NCI-H82 treated with DMSO at 0.1 percent for 48 hours (cell line): Measurements from ENCODE around the gene EHMT1.
"Not testable (repeated sequence)": the region's sequence is repeated elsewhere in the genome, so short reads cannot be mapped to it uniquely, and the experiment has no call there.

Experiments used
- DNase-seq: peaks from one replicate; lab custom pipeline; 2025; ENCODE audit not compliant: unreplicated experiment; lab: John Stamatoyannopoulos, UW

EHMT1 gene

GRCh38 chr9:137590469-137591383, 28.1 kb upstream of the EHMT1 start, which contains the start of gene ZMYND19:
Gene ZMYND19, minus strand, starts transcription at chr9:137590512. Its CDS starts 249 bp downstream, at chr9:137590263.
- DNase-seq = peak; percentile 55

GRCh38 chr9:137592767-137593166, 26.0 kb upstream of the EHMT1 start:
- no peak for DNase-seq

GRCh38 chr9:137593176-137593575, 25.6 kb upstream of the EHMT1 start:
- DNase-seq = no peak

- not testable (repeated sequence) for DNase-seq
These were observed 22.2 kb upstream of the EHMT1 start for GRCh38 chr9:137596577-137596976.

GRCh38 chr9:137598943-137599342, 19.9 kb upstream of the EHMT1 start:
- no peak for DNase-seq

GRCh38 chr9:137602661-137603060, 16.1 kb upstream of the EHMT1 start:
- DNase-seq = peak; percentile 22

- DNase-seq = no peak
These were observed 14.9 kb upstream of the EHMT1 start for GRCh38 chr9:137603879-137604278.

- DNase-seq = no peak
These were observed 14.3 kb upstream of the EHMT1 start for GRCh38 chr9:137604345-137605086.

GRCh38 chr9:137605121-137606004, 13.4 kb upstream of the EHMT1 start, which contains the start of gene ARRDC1:
Gene ARRDC1, plus strand, starts transcription at chr9:137605686. Its CDS starts 32 bp downstream, at chr9:137605718.
- DNase-seq = peak; percentile 48

- DNase-seq = no peak
These were observed 12.7 kb upstream of the EHMT1 start for GRCh38 chr9:137606005-137606621.

GRCh38 chr9:137606734-137607138, 12.1 kb upstream of the EHMT1 start:
- DNase-seq = no peak

- DNase-seq = no peak
These were observed 11.5 kb upstream of the EHMT1 start for GRCh38 chr9:137607141-137607857.

- no peak for DNase-seq
These were observed 7.9 kb upstream of the EHMT1 start for GRCh38 chr9:137610944-137611343.

- no peak for DNase-seq
These were observed 6.9 kb upstream of the EHMT1 start for GRCh38 chr9:137611623-137612609.

- DNase-seq = no peak
These were observed 6.1 kb upstream of the EHMT1 start for GRCh38 chr9:137612741-137613142.

- DNase-seq = no peak
These were observed 5.5 kb upstream of the EHMT1 start for GRCh38 chr9:137613259-137613658.

GRCh38 chr9:137613738-137614523, 4.9 kb upstream of the EHMT1 start:
- DNase-seq = no peak
